Stimulated activated CD8-positive, alpha-beta memory T cell treated with anti-CD3 and anti-CD28 coated beads, Interleukin-12 subunit alpha, Interleukin-12 subunit beta, amount 100 ng/mL, for 24 hours (primary cell): ENCODE data around the gene BAHCC1.

Experiments used
- DNase-seq: peaks from one replicate; pipeline ENCODE4 v3.0.0-alpha.2; 2020; ENCODE audit errors: extremely low read depth

BAHCC1 gene

GRCh38 chr17:81386646-81387099, 8.6 kb upstream of the BAHCC1 start:
- DNase-seq: no peak

- DNase-seq: no peak
Observed at GRCh38 chr17:81387100-81388090, 7.9 kb upstream of the BAHCC1 start.

GRCh38 chr17:81388091-81388611, 7.1 kb upstream of the BAHCC1 start:
- no peak for DNase-seq

- no peak for DNase-seq
Observed at GRCh38 chr17:81388612-81389367, 6.5 kb upstream of the BAHCC1 start.

GRCh38 chr17:81389585-81389984, 5.7 kb upstream of the BAHCC1 start:
- no peak for DNase-seq

- no peak for DNase-seq
Observed at GRCh38 chr17:81390029-81390872, 5.0 kb upstream of the BAHCC1 start.

- DNase-seq: no peak
Observed at GRCh38 chr17:81390873-81391255, 4.4 kb upstream of the BAHCC1 start.

- no peak for DNase-seq
Observed at GRCh38 chr17:81391293-81391935, 3.8 kb upstream of the BAHCC1 start.

- DNase-seq: no peak
Observed at GRCh38 chr17:81391936-81392908, 3.0 kb upstream of the BAHCC1 start.

- no peak for DNase-seq
Observed at GRCh38 chr17:81392909-81393654, 2.2 kb upstream of the BAHCC1 start.

GRCh38 chr17:81393684-81394376, 1.4 kb upstream of the BAHCC1 start:
- DNase-seq: peak; percentile 57

GRCh38 chr17:81394377-81394920, 808 bp upstream of the BAHCC1 start:
- no peak for DNase-seq

GRCh38 chr17:81395600-81396277, 482 bp downstream of the BAHCC1 start:
- DNase-seq: no peak

GRCh38 chr17:81396278-81396721, 1.0 kb downstream of the BAHCC1 start:
- no peak for DNase-seq

GRCh38 chr17:81396722-81397313, 1.6 kb downstream of the BAHCC1 start:
- no peak for DNase-seq

GRCh38 chr17:81397314-81398175, 2.3 kb downstream of the BAHCC1 start:
- DNase-seq: no peak
